Upper lobe of left lung (tissue), 6 donors: ENCODE data around the gene CRYM. TPM values are rescaled to one million over a fixed set of nuclear protein-coding genes. Genes with fewer than 3 reads are reported as not detected.
A peak's percentile ranks its signal among the peaks of the same experiment; 100 is the strongest.

Source experiments
- ATAC-seq, 2 donors: fragments of 200-7000 bp; cut with Tn5 transposase; one replicate each; pipeline ENCODE4 v1.9.1; 2022; ENCODE audit warnings: mild to moderate bottlenecking in 2 of 2, moderate library complexity in 2 of 2; ENCODE audit not compliant: low FRiP score in 2 of 2
- DNase-seq, 2 donors: peaks; one replicate each; pipeline ENCODE4 v3.0.0-alpha.2; 2019 to 2020
- H3K27ac ChIP-seq, 4 donors: fragments of 200-600 bp; sonication (generic); one replicate each; pipeline ENCODE4 v1.5.1; 2016 to 2019
- H3K27me3 ChIP-seq, 4 donors: fragments of 200-600 bp; sonication (generic); one replicate each; pipeline ENCODE4 v1.5.1; 2017 to 2019
- H3K36me3 ChIP-seq, 4 donors: fragments of 200-600 bp; sonication (generic); one replicate each; pipeline ENCODE4 v1.5.1; 2016 to 2019
- H3K4me1 ChIP-seq, 4 donors: fragments of 200-600 bp; sonication (generic); one replicate each; pipeline ENCODE4 v1.5.1; 2018 to 2019
- H3K4me3 ChIP-seq, 4 donors: fragments of 200-600 bp; sonication (generic); one replicate each; pipeline ENCODE4 v1.5.1; 2017 to 2019; ENCODE audit warnings: mild to moderate bottlenecking in 2 of 4, moderate library complexity in 1 of 4
- H3K9me3 ChIP-seq, 4 donors: fragments of 200-600 bp; sonication (generic); one replicate each; pipeline ENCODE4 v1.5.1; 2018 to 2019
- CTCF ChIP-seq, 6 experiments: fragments of 450-650 bp in 4 of 6; fragments of 200-600 bp in 2 of 6; sonication (generic) in 2 of 6; IDR thresholded peaks; one replicate each; pipeline ENCODE4 v1.5.1; 2016 to 2019; ENCODE audit warnings: antibody characterized with exemption in 6 of 6
- EP300 ChIP-seq, 4 donors: sonication (generic); formaldehyde crosslinking; IDR thresholded peaks; one replicate each; pipeline ENCODE4 v1.5.1; 2017; ENCODE audit warnings: antibody characterized with exemption in 4 of 4, control low read depth in 2 of 4
- POLR2A ChIP-seq, 4 donors: fragments of 450-650 bp; IDR thresholded peaks; one replicate each; pipeline ENCODE4 v1.5.1; 2016 to 2017; ENCODE audit warnings: antibody characterized with exemption in 4 of 4, mild to moderate bottlenecking in 2 of 4
- POLR2AphosphoS5 ChIP-seq, 2 donors: sonication (generic); formaldehyde crosslinking; IDR thresholded peaks; one replicate each; pipeline ENCODE4 v1.5.1; 2017; ENCODE audit warnings: antibody characterized with exemption in 2 of 2
- WGBS, 2 donors: methylation state at CpG; one replicate each; pipeline ENCODE4 v1.1.5; 2017 to 2018; 5-methylcytosine and 5-hydroxymethylcytosine counted together
- total RNA-seq, 6 donors: library from RNA; depleted of rRNA in 4 of 6; stranded (reverse); fragments of >200 nt in 4 of 6; gene quantifications; one replicate each; pipeline versions ENCODE4 v1.1.0 to v1.2.1, GENCODE V29; 2016 to 2021
- donor health status: DM: no; HTN: no; CAD: no; lungs with moderate emphysema.
- donor health status: DM: no; HTN: yes; CAD: no; lungs with severe emphysema.

Gene CRYM
- total RNA-seq, 6 donors from 2014 or later: 2.0 to 18.6 (median 7.8) TPM

- 79 to 85% methylated on average over 9 of the region's 9 CpGs for WGBS, 2 donors
- TF ChIP-seq POLR2AphosphoS5 (IDR thresholded peaks at IDR 0.05) (no peak), EP300 (IDR thresholded peaks at IDR 0.05) (no peak), POLR2A (IDR thresholded peaks at IDR 0.05) (no peak), CTCF (IDR thresholded peaks at IDR 0.05) (no peak)
- DNase-seq: no peak
These were observed 54.3 kb downstream of the CRYM start for GRCh38 chr16:21223787-21224186.

GRCh38 chr16:21222495-21223337 lies 55.4 kb downstream of the CRYM start:
- peaks cover 0 to 7% (median 3%) of the 10 kb centered on the region in 4 donors for H3K4me1 ChIP-seq
- H3K4me3 ChIP-seq: no peak overlapping the region
- H3K9me3 ChIP-seq: no peaks in the 10 kb centered on the region
- H3K27me3 ChIP-seq: no peaks in the 10 kb centered on the region
- ATAC-seq: peak; percentile 21 to 82
- TF ChIP-seq EP300 (IDR thresholded peaks at IDR 0.05): peak in 1 of 4 donors; percentile 19
- no peak for TF ChIP-seq POLR2AphosphoS5 (IDR thresholded peaks at IDR 0.05)
- H3K36me3 ChIP-seq: no peaks in the 10 kb centered on the region
- no peak for DNase-seq
- H3K27ac ChIP-seq: peak overlapping the region in 2 of 4 donors; percentile 35 to 46
- 43 to 59% methylated on average over 4 of the region's 4 CpGs for WGBS, 2 donors

More at GRCh38 chr16:21223787-21224186, 54.3 kb downstream of the CRYM start:
- Histone ChIP-seq H3K36me3 (no peaks in the 10 kb centered on the region), H3K27ac (no peak overlapping the region), H3K27me3 (no peaks in the 10 kb centered on the region), H3K4me1 (peaks cover 0 to 11% (median 3%) of the 10 kb centered on the region in 4 donors), H3K4me3 (no peak overlapping the region), H3K9me3 (no peaks in the 10 kb centered on the region)
- ATAC-seq: no peak

DNA sequence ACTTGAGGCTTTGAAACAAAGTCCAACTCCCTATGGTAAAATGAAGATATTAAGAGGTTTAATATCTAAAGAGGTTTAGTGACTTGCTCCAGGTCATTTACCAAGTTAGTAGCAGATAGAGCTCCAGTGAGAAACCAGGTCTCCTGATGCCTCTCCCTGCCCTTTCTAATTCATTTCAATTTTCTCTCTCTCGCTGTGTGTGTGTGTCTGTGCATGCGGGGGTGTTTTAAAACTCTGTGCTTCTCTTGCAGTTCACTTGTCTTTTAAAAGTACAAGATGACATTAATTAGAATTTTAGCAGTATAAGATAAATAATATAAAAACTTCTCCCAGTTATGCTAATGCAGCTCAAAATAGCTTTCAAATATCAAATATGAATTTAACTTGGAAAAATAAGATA lies 58.5 kb downstream of the CRYM start:
- no peak for DNase-seq
- no peak overlapping the region for H3K4me3 ChIP-seq
- peaks cover 0 to 7% (median 3%) of the 10 kb centered on the region in 4 donors for H3K4me1 ChIP-seq
- H3K9me3 ChIP-seq: no peaks in the 10 kb centered on the region
- no peak overlapping the region for H3K27ac ChIP-seq
- no peak for TF ChIP-seq CTCF (IDR thresholded peaks at IDR 0.05)
- TF ChIP-seq EP300 (IDR thresholded peaks at IDR 0.05): no peak
- no peak for TF ChIP-seq POLR2AphosphoS5 (IDR thresholded peaks at IDR 0.05)
- TF ChIP-seq POLR2A (IDR thresholded peaks at IDR 0.05): no peak
- H3K27me3 ChIP-seq: no peaks in the 10 kb centered on the region
- no peaks in the 10 kb centered on the region for H3K36me3 ChIP-seq
- ATAC-seq: no peak
- WGBS, 2 donors: 92 to 98% methylated on average over 2 of the region's 2 CpGs

DNA sequence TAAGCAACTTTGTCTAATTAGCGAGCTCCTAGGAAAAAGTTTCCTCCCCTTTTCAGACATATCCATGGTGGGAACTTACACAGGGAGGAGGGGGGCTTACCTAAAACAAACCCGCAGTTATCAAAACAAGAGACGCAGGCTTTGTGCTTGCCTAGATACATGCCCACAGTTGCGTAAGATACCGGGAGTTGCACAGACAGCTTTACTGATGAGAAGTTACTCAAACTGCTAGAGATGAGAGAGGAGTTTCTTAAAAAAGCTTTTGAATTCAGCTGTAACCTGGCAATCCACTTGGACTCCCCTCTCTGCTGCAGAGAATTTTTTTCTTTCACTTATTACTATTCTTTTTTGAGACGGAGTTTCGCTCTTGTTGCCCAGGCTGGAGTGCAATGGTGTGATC lies 59.9 kb downstream of the CRYM start:
- H3K4me3 ChIP-seq: no peak overlapping the region
- 44 to 62% methylated on average over 7 of the region's 7 CpGs for WGBS, 2 donors
- DNase-seq: no peak
- TF ChIP-seq CTCF (IDR thresholded peaks at IDR 0.05): no peak
- no peak for TF ChIP-seq EP300 (IDR thresholded peaks at IDR 0.05)
- no peak for TF ChIP-seq POLR2A (IDR thresholded peaks at IDR 0.05)
- no peak for TF ChIP-seq POLR2AphosphoS5 (IDR thresholded peaks at IDR 0.05)
- no peak for ATAC-seq
- H3K27ac ChIP-seq: no peak overlapping the region
- no peaks in the 10 kb centered on the region for H3K27me3 ChIP-seq
- H3K36me3 ChIP-seq: no peaks in the 10 kb centered on the region
- no peaks in the 10 kb centered on the region for H3K9me3 ChIP-seq
- peaks cover 0 to 3% (median 1%) of the 10 kb centered on the region in 4 donors for H3K4me1 ChIP-seq

DNA sequence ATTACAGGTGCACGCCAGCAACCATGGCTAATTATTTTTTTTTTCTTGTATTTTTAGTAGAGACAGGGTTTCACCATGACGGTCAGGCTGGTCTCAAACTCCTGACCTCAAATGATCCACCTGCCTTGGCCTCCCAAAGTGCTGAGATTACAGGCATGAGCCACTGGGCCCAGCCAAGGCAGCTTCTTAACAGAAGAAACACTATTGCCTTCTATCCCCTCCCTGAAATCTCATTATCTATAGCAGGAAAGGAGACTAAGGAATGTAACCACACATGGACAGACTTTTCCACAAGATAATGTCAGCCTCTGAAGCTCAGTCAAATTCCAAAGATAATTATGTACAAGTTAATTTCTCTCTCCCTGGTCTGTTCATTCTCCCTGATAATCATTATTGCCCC lies 61.0 kb downstream of the CRYM start:
- Histone ChIP-seq H3K27me3 (no peaks in the 10 kb centered on the region), H3K9me3 (no peaks in the 10 kb centered on the region), H3K4me1 (no peaks in the 10 kb centered on the region), H3K36me3 (no peaks in the 10 kb centered on the region), H3K27ac (no peak overlapping the region), H3K4me3 (no peak overlapping the region)
- DNase-seq (no peak), ATAC-seq (no peak)
- 60 to 72% methylated on average over 2 of the region's 2 CpGs for WGBS, 2 donors
- TF ChIP-seq POLR2AphosphoS5 (IDR thresholded peaks at IDR 0.05) (no peak), EP300 (IDR thresholded peaks at IDR 0.05) (no peak), POLR2A (IDR thresholded peaks at IDR 0.05) (no peak), CTCF (IDR thresholded peaks at IDR 0.05) (no peak)
